GM21717 (cell line): ENCODE data around the gene CACNA1C.

Experiments
- ATAC-seq: cut with Tn5 transposase; IDR thresholded peaks from one replicate; pipeline ENCODE4 v1.9.1; 2021; ENCODE audit warnings: mild to moderate bottlenecking, moderate library complexity; ENCODE audit not compliant: unreplicated experiment

The CACNA1C gene

GRCh38 chr12:2268471-2269286, 215.9 kb downstream of the CACNA1C start:
- ATAC-seq = no peak

- no peak for ATAC-seq
Observed at GRCh38 chr12:2270846-2271245, 218.1 kb downstream of the CACNA1C start.

- ATAC-seq = no peak
Observed at GRCh38 chr12:2271961-2272360, 219.2 kb downstream of the CACNA1C start.

GRCh38 chr12:2273288-2273687, 220.5 kb downstream of the CACNA1C start:
- ATAC-seq = no peak

GRCh38 chr12:2273751-2274150, 221.0 kb downstream of the CACNA1C start:
- ATAC-seq = no peak

GRCh38 chr12:2274733-2275132, 221.9 kb downstream of the CACNA1C start:
- ATAC-seq = no peak

- no peak for ATAC-seq
Observed at GRCh38 chr12:2276288-2277033, 223.7 kb downstream of the CACNA1C start.

- no peak for ATAC-seq
Observed at GRCh38 chr12:2277492-2278155, 224.8 kb downstream of the CACNA1C start.

- no peak for ATAC-seq
Observed at GRCh38 chr12:2281446-2281845, 228.7 kb downstream of the CACNA1C start.

- no peak for ATAC-seq
Observed at GRCh38 chr12:2282318-2282717, 229.5 kb downstream of the CACNA1C start.

- ATAC-seq = no peak
Observed at GRCh38 chr12:2283480-2283879, 230.7 kb downstream of the CACNA1C start.

GRCh38 chr12:2283916-2284315, 231.1 kb downstream of the CACNA1C start:
- ATAC-seq = no peak

- no peak for ATAC-seq
Observed at GRCh38 chr12:2284321-2284813, 231.6 kb downstream of the CACNA1C start.

- no peak for ATAC-seq
Observed at GRCh38 chr12:2284857-2285256, 232.1 kb downstream of the CACNA1C start.

GRCh38 chr12:2285462-2285861, 232.7 kb downstream of the CACNA1C start:
- ATAC-seq = no peak

GRCh38 chr12:2286047-2286446, 233.3 kb downstream of the CACNA1C start:
- no peak for ATAC-seq

- no peak for ATAC-seq
Observed at GRCh38 chr12:2286461-2287131, 233.8 kb downstream of the CACNA1C start.

GRCh38 chr12:2287151-2287550, 234.4 kb downstream of the CACNA1C start:
- ATAC-seq = no peak

- ATAC-seq = no peak
Observed at GRCh38 chr12:2287589-2287988, 234.8 kb downstream of the CACNA1C start.

GRCh38 chr12:2288001-2288400, 235.2 kb downstream of the CACNA1C start:
- no peak for ATAC-seq

GRCh38 chr12:2288471-2288870, 235.7 kb downstream of the CACNA1C start:
- no peak for ATAC-seq
